Activated naive CD4-positive, alpha-beta T cell treated with anti-CD3 and anti-CD28 coated beads, Interleukin-2, amount 50 U/mL, for 24 hours (primary cell): ENCODE measurements around the gene SLC35F3.

Source experiments
- H3K27ac Mint-ChIP-seq: one replicate; pipeline ENCODE4 v1.8.0; 2021; ENCODE audit warnings: mild to moderate bottlenecking, mixed read lengths
- H3K27me3 Mint-ChIP-seq: one replicate; pipeline ENCODE4 v1.8.0; 2021; ENCODE audit warnings: mixed read lengths
- H3K36me3 Mint-ChIP-seq: one replicate; pipeline ENCODE4 v1.8.0; 2021; ENCODE audit warnings: mixed read lengths
- H3K4me1 Mint-ChIP-seq: one replicate; pipeline ENCODE4 v1.8.0; 2021; ENCODE audit warnings: mixed read lengths
- H3K4me3 Mint-ChIP-seq: one replicate; pipeline ENCODE4 v1.8.0; 2021; ENCODE audit warnings: mild to moderate bottlenecking, mixed read lengths
- H3K9me3 Mint-ChIP-seq: one replicate; pipeline ENCODE4 v1.8.0; 2021; ENCODE audit warnings: mixed read lengths

SLC35F3 gene

DNA sequence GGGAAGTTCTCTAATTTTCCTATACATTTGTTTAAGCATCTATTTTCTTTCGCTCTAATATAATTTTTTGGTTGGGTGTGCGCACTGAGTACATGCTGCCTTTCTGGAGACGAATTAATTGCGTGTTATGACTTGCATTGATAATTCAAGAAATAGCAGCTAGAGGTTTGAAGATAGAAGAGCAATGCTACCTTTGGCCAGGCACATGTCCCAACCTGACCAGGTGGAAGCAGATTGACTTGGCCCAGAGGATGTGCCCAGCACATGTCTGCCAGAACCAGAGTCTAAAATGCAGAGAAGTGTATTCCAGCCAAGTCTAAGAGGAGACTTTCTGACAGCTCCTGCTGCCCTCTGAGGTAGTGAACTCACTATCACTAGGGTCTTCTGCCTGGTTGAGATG is 114.3 kb downstream of the SLC35F3 start:
- Mint-ChIP-seq H3K27ac (no peak overlapping the region), H3K9me3 (no peaks in the 10 kb centered on the region), H3K36me3 (no peaks in the 10 kb centered on the region), H3K4me3 (no peak overlapping the region), H3K4me1 (no peaks in the 10 kb centered on the region), H3K27me3 (peaks cover 21% of the 10 kb centered on the region)

- Mint-ChIP-seq H3K27me3 (peaks cover 21% of the 10 kb centered on the region), H3K9me3 (no peaks in the 10 kb centered on the region), H3K4me3 (no peak overlapping the region), H3K27ac (no peak overlapping the region), H3K4me1 (no peaks in the 10 kb centered on the region), H3K36me3 (no peaks in the 10 kb centered on the region)
Observed at GRCh38 chr1:234019387-234019786, 114.9 kb downstream of the SLC35F3 start.

GRCh38 chr1:234022302-234022701 is 117.8 kb downstream of the SLC35F3 start:
- Mint-ChIP-seq H3K36me3 (no peaks in the 10 kb centered on the region), H3K27me3 (peaks cover 19% of the 10 kb centered on the region), H3K27ac (no peak overlapping the region), H3K4me3 (no peak overlapping the region), H3K4me1 (no peaks in the 10 kb centered on the region), H3K9me3 (no peaks in the 10 kb centered on the region)

DNA sequence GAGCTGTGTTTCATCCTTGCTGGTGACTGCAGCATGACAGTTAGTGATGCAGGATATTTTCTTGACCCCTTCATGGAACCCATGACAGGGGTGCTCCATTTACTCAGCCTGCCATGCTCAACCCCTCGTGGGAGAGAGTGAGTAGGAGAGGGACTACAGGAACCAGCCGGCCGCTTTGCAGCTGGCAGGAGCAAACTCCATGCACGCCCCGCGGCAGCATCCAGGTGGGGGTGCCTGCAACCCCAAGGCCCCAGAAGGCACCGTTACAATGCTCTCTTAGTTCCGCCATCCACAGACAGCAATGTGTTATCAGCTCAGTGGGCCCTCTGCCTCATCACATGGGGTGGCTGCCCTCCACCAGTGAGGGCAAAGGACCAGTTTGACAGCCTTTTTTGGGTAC is 135.1 kb downstream of the SLC35F3 start:
- H3K27me3 Mint-ChIP-seq = peaks cover 18% of the 10 kb centered on the region
- H3K27ac Mint-ChIP-seq = no peak overlapping the region
- no peaks in the 10 kb centered on the region for H3K4me1 Mint-ChIP-seq
- no peak overlapping the region for H3K4me3 Mint-ChIP-seq
- no peaks in the 10 kb centered on the region for H3K9me3 Mint-ChIP-seq
- no peaks in the 10 kb centered on the region for H3K36me3 Mint-ChIP-seq

DNA sequence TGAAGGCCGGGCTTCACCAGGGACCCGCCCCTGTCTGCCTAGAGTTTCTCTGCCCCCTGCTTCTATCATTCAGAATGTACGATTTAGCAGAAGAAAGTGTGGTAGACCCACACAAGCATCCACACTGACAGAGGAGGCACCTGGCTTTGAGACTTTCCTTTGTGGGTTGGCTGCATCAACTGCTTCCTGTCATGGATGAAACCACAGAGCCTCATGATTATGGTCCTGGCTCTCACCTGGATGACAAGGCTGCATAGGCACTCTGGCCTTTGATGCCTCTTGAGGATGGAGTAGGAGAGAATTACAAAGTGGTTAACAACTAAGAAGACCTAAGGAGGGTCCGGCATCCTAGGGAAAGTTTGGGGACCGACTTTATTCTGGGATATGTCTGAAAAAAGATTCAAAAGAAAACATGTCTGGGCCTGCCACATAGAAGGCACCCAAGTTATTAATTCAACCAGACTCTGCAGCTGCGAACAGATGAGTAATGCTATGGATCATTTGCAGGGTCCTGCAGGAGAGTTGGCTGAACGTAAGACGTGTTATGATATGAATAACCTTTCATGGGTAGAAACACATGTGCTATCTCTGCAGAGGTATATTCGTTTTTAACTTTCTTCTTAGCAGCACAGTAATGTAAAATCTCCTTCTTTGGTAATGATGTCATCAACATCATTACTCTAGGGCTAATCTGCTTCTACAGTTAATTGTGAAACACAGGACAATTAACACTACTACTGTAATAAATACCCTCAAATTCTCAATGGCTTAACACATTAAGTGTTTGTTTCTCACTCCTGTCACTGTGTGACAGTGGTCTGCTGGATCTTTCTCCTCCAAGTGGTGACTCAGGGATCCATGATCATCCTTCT is 136.2 kb downstream of the SLC35F3 start:
- peaks cover 13% of the 10 kb centered on the region for H3K27me3 Mint-ChIP-seq
- H3K36me3 Mint-ChIP-seq = no peaks in the 10 kb centered on the region
- H3K27ac Mint-ChIP-seq = no peak overlapping the region

DNA sequence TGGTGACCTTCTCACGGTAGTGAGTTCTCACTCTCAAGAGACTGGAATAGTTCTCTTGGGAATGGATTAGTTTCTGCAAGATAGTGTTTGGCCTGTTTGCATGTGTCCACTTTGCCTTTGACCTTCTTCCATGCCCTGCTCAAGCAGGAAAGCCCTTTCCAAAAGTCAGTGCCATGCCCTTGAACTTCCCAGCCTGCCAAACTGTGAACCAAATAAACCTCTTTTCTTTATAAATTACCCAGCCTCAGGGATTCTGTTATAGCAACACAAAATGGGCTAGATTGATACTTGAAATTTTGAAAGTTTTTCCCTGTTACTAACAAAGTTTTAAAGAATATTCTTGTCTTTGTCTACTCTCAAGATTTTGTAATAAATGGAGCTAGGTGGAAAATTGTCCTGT is 139.6 kb downstream of the SLC35F3 start:
- Mint-ChIP-seq H3K36me3 (no peaks in the 10 kb centered on the region), H3K27ac (no peak overlapping the region), H3K9me3 (peaks cover 7% of the 10 kb centered on the region), H3K4me3 (no peak overlapping the region), H3K27me3 (peaks cover 7% of the 10 kb centered on the region), H3K4me1 (no peaks in the 10 kb centered on the region)

More for the DNA sequence above, 136.2 kb downstream of the SLC35F3 start:
- no peaks in the 10 kb centered on the region for H3K4me1 Mint-ChIP-seq
- H3K9me3 Mint-ChIP-seq = no peaks in the 10 kb centered on the region
- no peak overlapping the region for H3K4me3 Mint-ChIP-seq

DNA sequence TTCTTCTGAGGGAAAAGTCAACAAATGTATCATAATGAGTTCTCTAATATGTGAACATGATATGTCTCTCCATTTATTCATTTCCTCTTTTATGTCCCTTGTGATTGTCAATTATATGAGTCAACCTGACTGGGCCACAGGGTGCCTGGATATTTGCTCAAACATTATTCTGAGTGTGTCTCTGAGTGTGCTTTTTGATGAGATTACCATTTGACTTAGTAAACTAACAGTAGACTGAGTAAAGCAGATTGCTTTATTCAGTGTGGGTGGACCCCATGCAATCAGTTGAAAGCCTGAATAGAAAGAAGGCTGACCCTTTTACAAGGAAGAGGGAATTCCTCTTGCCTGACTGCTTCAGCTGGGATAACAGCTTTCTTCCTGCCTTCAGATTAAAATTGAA is 142.6 kb downstream of the SLC35F3 start:
- Mint-ChIP-seq H3K4me3 (no peak overlapping the region), H3K27ac (no peak overlapping the region), H3K9me3 (peaks cover 7% of the 10 kb centered on the region), H3K4me1 (no peaks in the 10 kb centered on the region), H3K36me3 (no peaks in the 10 kb centered on the region), H3K27me3 (peaks cover 5% of the 10 kb centered on the region)

GRCh38 chr1:234062166-234062565 is 157.7 kb downstream of the SLC35F3 start:
- H3K27me3 Mint-ChIP-seq = peaks cover 6% of the 10 kb centered on the region
- H3K27ac Mint-ChIP-seq = no peak overlapping the region
- peaks cover 7% of the 10 kb centered on the region for H3K36me3 Mint-ChIP-seq
- no peak overlapping the region for H3K4me3 Mint-ChIP-seq
- no peaks in the 10 kb centered on the region for H3K4me1 Mint-ChIP-seq
- peaks cover 9% of the 10 kb centered on the region for H3K9me3 Mint-ChIP-seq

- peaks cover 7% of the 10 kb centered on the region for H3K36me3 Mint-ChIP-seq
- no peak overlapping the region for H3K4me3 Mint-ChIP-seq
- no peaks in the 10 kb centered on the region for H3K4me1 Mint-ChIP-seq
- peaks cover 5% of the 10 kb centered on the region for H3K27me3 Mint-ChIP-seq
- H3K9me3 Mint-ChIP-seq = peaks cover 8% of the 10 kb centered on the region
- H3K27ac Mint-ChIP-seq = no peak overlapping the region
Observed at GRCh38 chr1:234065794-234066447, 161.4 kb downstream of the SLC35F3 start.

GRCh38 chr1:234067581-234068337 is 163.3 kb downstream of the SLC35F3 start:
- Mint-ChIP-seq H3K36me3 (no peaks in the 10 kb centered on the region), H3K4me1 (no peaks in the 10 kb centered on the region), H3K9me3 (no peaks in the 10 kb centered on the region), H3K27me3 (no peaks in the 10 kb centered on the region), H3K27ac (no peak overlapping the region), H3K4me3 (no peak overlapping the region)

GRCh38 chr1:234069760-234070159 is 165.3 kb downstream of the SLC35F3 start:
- no peaks in the 10 kb centered on the region for H3K4me1 Mint-ChIP-seq
- no peak overlapping the region for H3K4me3 Mint-ChIP-seq
- H3K27ac Mint-ChIP-seq = no peak overlapping the region
- peaks cover 5% of the 10 kb centered on the region for H3K27me3 Mint-ChIP-seq
- H3K9me3 Mint-ChIP-seq = no peaks in the 10 kb centered on the region
- no peaks in the 10 kb centered on the region for H3K36me3 Mint-ChIP-seq

DNA sequence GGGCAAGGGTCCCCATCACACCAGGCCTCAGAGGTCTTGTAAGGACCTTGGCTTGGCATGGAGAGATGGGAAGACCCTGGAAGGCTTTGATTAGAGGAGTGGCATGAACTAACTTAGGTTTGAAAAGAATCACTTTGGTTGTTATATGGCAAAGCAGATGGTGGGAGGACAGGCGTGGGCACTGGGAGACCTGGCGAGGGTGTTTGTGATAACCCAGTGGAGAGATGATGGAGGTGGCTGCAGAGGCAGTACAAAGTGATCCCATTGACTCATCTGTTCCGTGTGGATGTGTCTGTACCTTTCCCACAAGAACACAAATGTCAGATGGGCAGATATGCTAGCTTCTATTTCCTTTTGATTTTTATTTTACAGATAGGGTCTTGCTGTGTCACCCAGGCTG is 168.3 kb downstream of the SLC35F3 start:
- H3K4me3 Mint-ChIP-seq = no peak overlapping the region
- no peaks in the 10 kb centered on the region for H3K4me1 Mint-ChIP-seq
- H3K27ac Mint-ChIP-seq = no peak overlapping the region
- no peaks in the 10 kb centered on the region for H3K9me3 Mint-ChIP-seq
- H3K36me3 Mint-ChIP-seq = no peaks in the 10 kb centered on the region
- peaks cover 11% of the 10 kb centered on the region for H3K27me3 Mint-ChIP-seq

DNA sequence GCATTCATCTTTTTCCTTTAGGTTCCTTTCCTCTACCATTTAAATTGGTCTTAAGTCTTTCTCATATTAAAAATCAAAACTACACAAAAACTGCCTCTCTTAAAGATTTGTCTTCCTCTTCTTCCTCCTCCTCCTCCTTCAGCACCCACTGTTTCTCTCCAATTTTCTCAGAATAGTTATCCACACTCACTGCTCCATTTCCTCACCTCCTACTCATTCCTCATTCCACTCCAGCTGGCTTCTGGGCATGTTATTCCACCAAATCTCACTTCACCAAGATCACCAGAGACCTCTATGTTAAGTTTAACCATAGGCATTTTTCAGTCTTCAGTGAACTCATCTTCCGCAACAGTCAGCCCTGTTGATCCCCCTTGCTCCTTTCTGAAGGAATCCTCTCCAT is 173.7 kb downstream of the SLC35F3 start:
- H3K27me3 Mint-ChIP-seq = peaks cover 19% of the 10 kb centered on the region
- H3K4me1 Mint-ChIP-seq = no peaks in the 10 kb centered on the region
- no peak overlapping the region for H3K27ac Mint-ChIP-seq
- no peaks in the 10 kb centered on the region for H3K36me3 Mint-ChIP-seq
- no peak overlapping the region for H3K4me3 Mint-ChIP-seq
- H3K9me3 Mint-ChIP-seq = no peaks in the 10 kb centered on the region

- Mint-ChIP-seq H3K27ac (no peak overlapping the region), H3K4me3 (no peak overlapping the region), H3K4me1 (no peaks in the 10 kb centered on the region), H3K36me3 (no peaks in the 10 kb centered on the region), H3K27me3 (peaks cover 15% of the 10 kb centered on the region), H3K9me3 (no peaks in the 10 kb centered on the region)
Observed at GRCh38 chr1:234079896-234080295, 175.4 kb downstream of the SLC35F3 start.

DNA sequence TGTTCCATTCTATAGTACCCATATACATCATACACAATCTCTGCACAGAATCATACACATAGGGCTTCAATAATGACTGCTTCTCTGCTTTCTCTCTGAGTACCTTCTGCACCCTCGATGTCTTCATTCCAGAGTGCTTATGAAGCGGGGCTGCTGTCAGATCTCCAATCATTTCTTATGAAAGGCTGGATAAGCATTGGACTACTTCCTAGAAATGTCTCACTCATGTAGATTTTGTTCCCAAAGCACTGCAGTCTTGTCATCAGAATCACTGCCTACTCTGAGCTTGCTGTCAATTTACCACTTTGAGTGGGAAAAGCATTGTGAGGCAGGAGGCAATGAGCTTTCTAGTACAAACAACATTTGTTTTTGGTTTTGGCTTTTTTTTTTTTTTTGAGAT is 179.0 kb downstream of the SLC35F3 start:
- Mint-ChIP-seq H3K4me3 (no peak overlapping the region), H3K9me3 (no peaks in the 10 kb centered on the region), H3K4me1 (no peaks in the 10 kb centered on the region), H3K27ac (no peak overlapping the region), H3K27me3 (peaks cover 14% of the 10 kb centered on the region), H3K36me3 (no peaks in the 10 kb centered on the region)

DNA sequence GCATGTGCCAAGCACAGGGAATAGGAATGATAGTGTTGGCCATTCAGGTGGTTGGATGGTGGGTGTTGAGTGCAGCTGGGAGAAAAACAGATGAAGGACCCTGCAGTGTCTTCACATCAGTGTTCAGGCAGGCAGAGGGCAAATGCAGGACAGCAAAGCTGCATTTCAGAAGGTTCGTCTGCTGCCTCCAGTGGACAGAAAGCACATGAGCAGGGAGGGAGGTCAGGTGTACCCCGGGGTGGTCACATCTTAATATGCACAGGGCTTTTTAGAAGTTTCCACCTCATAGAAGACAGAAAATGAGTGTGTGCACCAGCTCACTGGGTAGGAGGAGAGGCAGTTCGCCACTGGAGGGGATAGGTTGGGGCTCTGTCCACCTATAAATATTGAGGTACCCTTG is 184.9 kb downstream of the SLC35F3 start:
- Mint-ChIP-seq H3K9me3 (peaks cover 6% of the 10 kb centered on the region), H3K4me1 (no peaks in the 10 kb centered on the region), H3K27ac (no peak overlapping the region), H3K4me3 (no peak overlapping the region), H3K27me3 (peaks cover 12% of the 10 kb centered on the region), H3K36me3 (peaks cover 2% of the 10 kb centered on the region)
